H1 (cell line): ENCODE data around the gene TMEM107. TPM values are rescaled to one million over a fixed set of nuclear protein-coding genes. Genes with fewer than 3 reads are reported as not detected.
A peak's percentile ranks its signal among the peaks of the same experiment; 100 is the strongest.

Experiments
- CTCF ChIA-PET: fragments of 300-600 bp; sonication (Branson Sonifier 250); formaldehyde crosslinking; loops from one replicate; lab custom pipeline; 2021; ENCODE audit not compliant: partially characterized antibody; lab: Charles Lee
- POLR2A ChIA-PET: fragments of 300-600 bp; sonication (Branson Sonifier 250); formaldehyde crosslinking; loops from one replicate; lab custom pipeline; 2021; ENCODE audit warnings: inconsistent platforms; ENCODE audit not compliant: partially characterized antibody; lab: Charles Lee
- DNase-seq, 2 experiments: peaks; one replicate each; pipeline versions ENCODE4 v3.0.0 to v3.0.0-alpha.2; 2010 to 2022; ENCODE audit warnings: low spot score in 2 of 2, low read depth in 1 of 2, mixed read lengths in 1 of 2
- FAIRE-seq: peaks from 2 replicates; lab custom pipeline; 2011; peaks lifted over from hg19 to GRCh38; lab: Jason Lieb, UNC
- H2AFZ ChIP-seq: 2 replicates; pipeline ENCODE4 v1.8.1; 2012; ENCODE audit warnings: low read length, inconsistent platforms
- H2AK5ac ChIP-seq: 2 replicates; pipeline ENCODE4 v1.6.1; 2013; ENCODE audit warnings: low read depth, low read length
- H2BK120ac ChIP-seq: replicated peaks from 2 replicates; pipeline ENCODE3; 2013; ENCODE audit warnings: low read depth, low read length, inconsistent platforms
- H2BK12ac ChIP-seq: 2 replicates; pipeline ENCODE4 v1.6.1; 2013; ENCODE audit warnings: low read depth, low read length
- H2BK15ac ChIP-seq: 2 replicates; pipeline ENCODE4 v1.6.1; 2013; ENCODE audit warnings: low read length
- H2BK20ac ChIP-seq: 2 replicates; pipeline ENCODE4 v1.6.1; 2013; ENCODE audit warnings: low read length
- H2BK5ac ChIP-seq: 2 replicates; pipeline ENCODE4 v1.6.1; 2013; ENCODE audit warnings: low read depth, low read length
- H3K14ac ChIP-seq: 2 replicates; pipeline ENCODE4 v1.6.1; 2013; ENCODE audit warnings: inconsistent platforms; ENCODE audit not compliant: insufficient read length
- H3K18ac ChIP-seq: 2 replicates; pipeline ENCODE4 v1.6.1; 2013; ENCODE audit warnings: low read length; ENCODE audit errors: extremely low read depth
- H3K23ac ChIP-seq: 2 replicates; pipeline ENCODE4 v1.6.1; 2013; ENCODE audit warnings: inconsistent platforms; ENCODE audit not compliant: insufficient read length
- H3K23me2 ChIP-seq: 2 replicates; pipeline ENCODE4 v1.6.1; 2013; ENCODE audit warnings: low read depth, low read length
- H3K27ac ChIP-seq: 2 replicates; pipeline ENCODE4 v1.6.1; 2011; ENCODE audit warnings: low read depth, low read length, inconsistent platforms
- H3K27me3 ChIP-seq, 4 experiments: replicated peaks in 1 of 4; 1 replicate in 1 of 4; 2 replicates in 3 of 4; pipeline versions ENCODE4 v1.6.1 to v1.8.1; 2011 to 2013; ENCODE audit warnings: low read length in 3 of 4, mild to moderate bottlenecking in 3 of 4, inconsistent platforms in 2 of 4, mixed read lengths in 2 of 4, moderate library complexity in 1 of 4; ENCODE audit not compliant: control insufficient read depth in 3 of 4, insufficient read depth in 3 of 4; ENCODE audit errors: extremely low read depth in 1 of 4
- H3K36me3 ChIP-seq, 4 experiments: 2 replicates each; pipeline versions ENCODE4 v1.6.1 to v1.8.1; 2011 to 2013; ENCODE audit warnings: mild to moderate bottlenecking in 4 of 4, low read length in 3 of 4, moderate library complexity in 2 of 4, control low read depth in 1 of 4, inconsistent platforms in 1 of 4; ENCODE audit not compliant: insufficient read depth in 4 of 4, control insufficient read depth in 2 of 4
- H3K4ac ChIP-seq: replicated peaks from 2 replicates; pipeline ENCODE3; 2013; ENCODE audit warnings: low read length, low read depth, mixed read lengths, inconsistent platforms; ENCODE audit not compliant: insufficient read length
- H3K4me1 ChIP-seq, 4 experiments: replicated peaks in 1 of 4; 1 replicate in 1 of 4; 2 replicates in 3 of 4; pipeline versions ENCODE4 v1.6.1 to v1.8.1; 2011 to 2013; ENCODE audit warnings: low read length in 3 of 4, inconsistent platforms in 2 of 4, mixed read lengths in 1 of 4; ENCODE audit not compliant: insufficient read depth in 4 of 4, control insufficient read depth in 3 of 4
- H3K4me2 ChIP-seq, 2 experiments: 2 replicates each; pipeline versions ENCODE4 v1.6.1 to v1.8.1; 2011 to 2013; ENCODE audit warnings: low read depth in 2 of 2, low read length in 2 of 2, control low read depth in 1 of 2, inconsistent platforms in 1 of 2, mild to moderate bottlenecking in 1 of 2; ENCODE audit not compliant: insufficient read depth in 1 of 2
- H3K4me3 ChIP-seq, 4 experiments: fragments of 200-600, 300-600 bp in 1 of 4; sonication (generic), shearing (Covaris generic), sonication (Bioruptor Twin) in 1 of 4; 2 replicates each; pipeline versions ENCODE4 v1.5.1 to v1.8.1; 2011 to 2016; ENCODE audit warnings: low read length in 4 of 4, low read depth in 3 of 4, control low read depth in 2 of 4, inconsistent platforms in 2 of 4, mild to moderate bottlenecking in 2 of 4, mixed read lengths in 1 of 4, moderate library complexity in 1 of 4; ENCODE audit not compliant: insufficient read depth in 2 of 4; ENCODE audit errors: extremely low read depth in 1 of 4
- H3K56ac ChIP-seq: replicated peaks from 2 replicates; pipeline ENCODE3; 2013; ENCODE audit warnings: low read depth, mild to moderate bottlenecking, mixed read lengths, low read length, inconsistent platforms; ENCODE audit not compliant: insufficient read length
- H3K79me1 ChIP-seq: 2 replicates; pipeline ENCODE4 v1.6.1; 2013; ENCODE audit warnings: low read depth, low read length, control low read depth
- H3K79me2 ChIP-seq, 2 experiments: 2 replicates each; pipeline versions ENCODE4 v1.6.1 to v1.8.1; 2012 to 2013; ENCODE audit warnings: low read length in 2 of 2, mild to moderate bottlenecking in 2 of 2, inconsistent platforms in 1 of 2; ENCODE audit not compliant: insufficient read depth in 2 of 2, control insufficient read depth in 1 of 2
- H3K9ac ChIP-seq, 4 experiments: replicated peaks in 1 of 4; 1 replicate in 1 of 4; 2 replicates in 3 of 4; pipeline versions ENCODE4 v1.6.1 to v1.8.1; 2011 to 2013; ENCODE audit warnings: low read depth in 3 of 4, low read length in 3 of 4, control low read depth in 2 of 4, mild to moderate bottlenecking in 2 of 4, moderate library complexity in 2 of 4, inconsistent platforms in 1 of 4; ENCODE audit errors: extremely low read depth in 1 of 4
- H3K9me3 ChIP-seq, 2 experiments: 2 replicates each; pipeline versions ENCODE4 v1.6.1 to v1.8.1; 2012 to 2013; ENCODE audit warnings: mild to moderate bottlenecking in 2 of 2, moderate library complexity in 2 of 2, control low read depth in 1 of 2, inconsistent platforms in 1 of 2, low read depth in 1 of 2, low read length in 1 of 2, mixed read lengths in 1 of 2; ENCODE audit not compliant: insufficient read depth in 2 of 2
- H4K20me1 ChIP-seq, 2 experiments: replicated peaks in 1 of 2; 2 replicates each; pipeline versions ENCODE3 to v1.8.1; 2011 to 2013; ENCODE audit warnings: inconsistent platforms in 2 of 2, low read length in 2 of 2, mild to moderate bottlenecking in 1 of 2; ENCODE audit not compliant: insufficient read depth in 2 of 2, control insufficient read depth in 1 of 2
- H4K5ac ChIP-seq: 2 replicates; pipeline ENCODE4 v1.6.1; 2013; ENCODE audit warnings: low read length, low read depth, mixed read lengths, inconsistent platforms; ENCODE audit not compliant: insufficient read length
- H4K8ac ChIP-seq: 2 replicates; pipeline ENCODE4 v1.8.0; 2013; ENCODE audit warnings: mild to moderate bottlenecking, moderate library complexity, low read length, inconsistent platforms; ENCODE audit not compliant: insufficient read depth; ENCODE audit errors: extremely low read depth
- H4K91ac ChIP-seq: replicated peaks from 2 replicates; pipeline ENCODE3; 2013; ENCODE audit warnings: low read length, mixed read lengths, inconsistent platforms; ENCODE audit not compliant: insufficient read length
- BCL11A ChIP-seq, 2 experiments: IDR thresholded peaks; one replicate each; pipeline ENCODE4 v1.6.1; 2011; ENCODE audit warnings: low read depth in 2 of 2, low read length in 2 of 2, mild to moderate bottlenecking in 2 of 2
- GTF2F1 ChIP-seq: IDR thresholded peaks from 2 replicates; pipeline ENCODE4 v1.6.1; 2012; ENCODE audit warnings: low read depth, low read length, improper control_type of control experiment, borderline replicate concordance
- HDAC2 ChIP-seq, 2 experiments: fragments of 300-600 bp in 1 of 2; sonication (generic) in 1 of 2; IDR thresholded peaks; 2 replicates each; pipeline ENCODE4 v1.6.1; 2011 to 2012; ENCODE audit warnings: low read depth in 2 of 2, low read length in 2 of 2, mild to moderate bottlenecking in 2 of 2, moderate library complexity in 2 of 2, borderline replicate concordance in 1 of 2, inconsistent platforms in 1 of 2
- JUND ChIP-seq: IDR thresholded peaks from 2 replicates; pipeline ENCODE4 v1.6.1; 2011; ENCODE audit warnings: mild to moderate bottlenecking, improper control_type of control experiment, low read length
- KDM4A ChIP-seq: IDR thresholded peaks from one replicate; pipeline ENCODE4 v1.7.1; 2012; ENCODE audit warnings: low read depth, mild to moderate bottlenecking, moderate library complexity, low read length, inconsistent platforms; ENCODE audit not compliant: severe bottlenecking
- POLR2AphosphoS5 ChIP-seq: IDR thresholded peaks from 2 replicates; pipeline ENCODE4 v1.6.1; 2011; ENCODE audit warnings: low read depth, low read length
- RBBP5 ChIP-seq: IDR thresholded peaks from 2 replicates; pipeline ENCODE4 v1.7.1; 2012; ENCODE audit warnings: low read depth, mild to moderate bottlenecking, inconsistent platforms, low read length, moderate library complexity, borderline replicate concordance
- RXRA ChIP-seq: IDR thresholded peaks from 2 replicates; pipeline ENCODE4 v1.6.1; 2011; ENCODE audit warnings: low read depth, mild to moderate bottlenecking, low read length, moderate library complexity; ENCODE audit not compliant: insufficient read depth
- SAP30 ChIP-seq: fragments of 300-600 bp; sonication (generic); IDR thresholded peaks from 2 replicates; pipeline ENCODE4 v1.7.1; 2012; ENCODE audit warnings: low read length, moderate library complexity, mild to moderate bottlenecking, inconsistent platforms; ENCODE audit not compliant: insufficient read depth, insufficient replicate concordance
- SIN3A ChIP-seq, 2 experiments: IDR thresholded peaks in 1 of 2; conservative IDR thresholded peaks in 1 of 2; 2 replicates each; pipeline ENCODE4 v1.6.1; 2011 to 2012; ENCODE audit warnings: low read length in 2 of 2, improper control_type of control experiment in 1 of 2, low read depth in 1 of 2, mild to moderate bottlenecking in 1 of 2
- TAF7 ChIP-seq: optimal IDR thresholded peaks from 2 replicates; pipeline ENCODE3; 2011; ENCODE audit warnings: low read depth, mild to moderate bottlenecking, inconsistent platforms, low read length, moderate library complexity, borderline replicate concordance
- WGBS, 2 experiments: shearing (Covaris generic) in 1 of 2; methylation state at CpG; one replicate each; pipeline versions ENCODE4 v1.1.6 to v1.1.7; 2013 to 2015; ENCODE audit warnings: low lambda C conversion rate in 2 of 2, mixed read lengths in 2 of 2, inconsistent platforms in 1 of 2, low coverage in 1 of 2, missing lambda C conversion rate in 1 of 2; ENCODE audit not compliant: insufficient replicate concordance in 2 of 2, insufficient coverage in 1 of 2, insufficient read length in 1 of 2; ENCODE audit errors: extremely low coverage in 1 of 2, missing lambda C conversion rate in 1 of 2; 5-methylcytosine and 5-hydroxymethylcytosine counted together
- polyA plus RNA-seq, 7 experiments: library from polyadenylated mRNA; depleted of rRNA in 3 of 7; stranded (reverse) in 5 of 7; unstranded in 2 of 7; fragments of >200 nt in 5 of 7; fragments of 200-250 nt in 2 of 7; gene quantifications; 1 replicate in 5 of 7; 2 replicates in 1 of 7; 4 replicates in 1 of 7; pipeline versions ENCODE4 v1.2.1 to v1.2.3, GENCODE V29; 2011 to 2013; ENCODE audit warnings: missing spikeins in 2 of 7, mixed read lengths in 2 of 7
- total RNA-seq: library from RNA; stranded (reverse); fragmentation: NEBNext Ultra II Directional; extraction: Animal tissue kit (Norgen Biotek cat#: 25700); gene quantifications from 2 replicates; pipeline ENCODE4 v1.2.1, GENCODE V29; 2021

TMEM107 gene
- total and polyA plus RNA-seq, 2 of the 8 experiments (the other 6 are each of a cell fraction or from before 2014, with no cell fraction given) = 17.3 to 21.5 TPM

- peaks cover 17% of the 10 kb centered on the region for H3K23me2 ChIP-seq
- peak overlapping the region in 3 of 4 experiments; percentile 43 to 92 (median 68); a peak in 6 of 7 replicates for H3K9ac ChIP-seq
- peaks cover 0 to 5% of the 10 kb centered on the region in 2 experiments; a peak in 1 of 4 replicates for H3K79me2 ChIP-seq
- ChIA-PET POLR2A (interaction anchor here (0.6 to 6.4 kb wide), 10 partner anchors 9 to 77 kb away, joined by 3 to 62 read pairs (median 4); partner anchors contain the start of genes ALOXE3 and BORCS6), CTCF (interaction anchor here (0.6 to 2.2 kb wide), 2 partner anchors 10 to 19 kb away, joined by 3 to 10 read pairs; no protein-coding TSS in a partner anchor)
- peak in 1 of 2 experiments; percentile 81 for DNase-seq
- no peak overlapping the region for H2BK5ac ChIP-seq
- 2% methylated on average over 37 of the region's 38 CpGs; no CpG with 5 or more reads in 1 of the 2 experiments for WGBS, 2 experiments
- no peak overlapping the region for H2BK20ac ChIP-seq
- H2AK5ac ChIP-seq = no peak overlapping the region
- no peak overlapping the region for H4K91ac ChIP-seq
- H3K4ac ChIP-seq = no peak overlapping the region
- no peaks in the 10 kb centered on the region for H3K9me3 ChIP-seq
- no peak overlapping the region for H3K23ac ChIP-seq
- H3K27me3 ChIP-seq = no peaks in the 10 kb centered on the region
- no peak for FAIRE-seq
- H3K4me2 ChIP-seq = peak overlapping the region; percentile 100
- no peak overlapping the region for H4K5ac ChIP-seq
- peaks cover 12 to 31% (median 19%) of the 10 kb centered on the region in 4 experiments for H3K4me1 ChIP-seq
- H4K20me1 ChIP-seq = peaks cover 1 to 24% of the 10 kb centered on the region in 2 experiments
- no peak overlapping the region for H2BK120ac ChIP-seq
- H3K36me3 ChIP-seq = peaks cover 13 to 33% (median 24%) of the 10 kb centered on the region in 4 experiments; a peak in 7 of 8 replicates
- H3K56ac ChIP-seq = no peak overlapping the region
- H2AFZ ChIP-seq = no peak overlapping the region
- H3K14ac ChIP-seq = no peak overlapping the region
- H4K8ac ChIP-seq = no peak overlapping the region
- no peak overlapping the region for H3K27ac ChIP-seq
- H2BK15ac ChIP-seq = no peak overlapping the region
- H3K18ac ChIP-seq = peak overlapping the region; percentile 60; the same call in 1 of the 2 replicates
- H2BK12ac ChIP-seq = peak overlapping the region; percentile 9; the same call in 1 of the 2 replicates
- peaks cover 7% of the 10 kb centered on the region; the same call in 1 of the 2 replicates for H3K79me1 ChIP-seq
- H3K4me3 ChIP-seq = peak overlapping the region; percentile 79 to 93 (median 84)
- TF ChIP-seq HDAC2 (IDR thresholded peaks at IDR 0.05; ENCODE audit: borderline replicate concordance in 1 of 2, low read depth in 2 of 2, low read length in 2 of 2) (no peak), SAP30 (peak; percentile 33), TAF7 (no peak), RXRA (no peak), RBBP5 (peak; percentile 4; the same call in 1 of the 2 replicates), SIN3A (conservative IDR thresholded peaks at IDR 0.05 in 1 of 2, IDR thresholded peaks at IDR 0.05 in 1 of 2; ENCODE audit: low read depth in 1 of 2, low read length in 2 of 2) (peak; percentile 68 to 90; a peak in 3 of 4 replicates), BCL11A (IDR thresholded peaks at IDR 0.05; ENCODE audit: low read depth in 2 of 2, low read length in 2 of 2) (no peak), GTF2F1 (no peak), KDM4A (peak; percentile 29), POLR2AphosphoS5 (0 out of 2 replicates have a peak, but pooled peaks have one; percentile 29), JUND (peak; percentile 12; the same call in 1 of the 2 replicates)
These were observed 25.0 kb downstream of the TMEM107 start for GRCh38 chr17:8151120-8151640.
